ENCODE measurements around the gene FBN1. TPM values are rescaled to one million over a fixed set of nuclear protein-coding genes. Genes with fewer than 3 reads are reported as not detected.

The FBN1 gene
- total and polyA plus RNA-seq, 10 of the 15 experiments (the other 5 are each of a cell fraction or from before 2014, with no cell fraction given), result 2.2 to 15.3 (median 7.0) TPM

- SMC1A ChIA-PET (ENCODE audit: uncharacterized antibody, unreplicated experiment), result no interaction called here
- no peaks in the 10 kb centered on the region for H3K9me3 ChIP-seq (replicated peaks; ENCODE audit: control insufficient read depth, insufficient read depth, low read length)
- no peaks in the 10 kb centered on the region for H3K36me3 ChIP-seq (ENCODE audit: control insufficient read depth in 2 of 2, insufficient read depth in 2 of 2, low read length in 1 of 2)
- no peaks in the 10 kb centered on the region for H3K27me3 ChIP-seq (replicated peaks in 1 of 2; ENCODE audit: control insufficient read depth in 2 of 2, insufficient read depth in 2 of 2, low read length in 1 of 2)
- POLR2A ChIA-PET, result no interaction called here
- WGBS (ENCODE audit: insufficient coverage, insufficient replicate concordance, low lambda C conversion rate, missing lambda C conversion rate), result 55% methylated on average over 5 of the region's 5 CpGs
- FAIRE-seq, result no peak
- H3K27ac ChIP-seq (ENCODE audit: control insufficient read depth, insufficient read depth), result no peak overlapping the region
- in situ Hi-C loops (cut with MboI), result no loop called here
- CTCF ChIA-PET, result no interaction called here
- DNase-seq (ENCODE audit: low read depth, low spot score), result no peak
- no peaks in the 10 kb centered on the region for H3K4me1 ChIP-seq (ENCODE audit: control insufficient read depth, insufficient read depth, low read length)
- RAD21 ChIA-PET (ENCODE audit: unreplicated experiment), result interaction anchor here (1.0 kb wide), 1 partner anchor 28 kb away, joined by 3 read pairs; no protein-coding TSS in a partner anchor
- H4K20me1 ChIP-seq (ENCODE audit: control insufficient read depth, insufficient read depth), result no peaks in the 10 kb centered on the region
- H3K4me3 ChIP-seq, result no peak overlapping the region
- no peak overlapping the region for H2AFZ ChIP-seq (ENCODE audit: control insufficient read depth, low read depth, low read length)
- H3K79me2 ChIP-seq (ENCODE audit: control insufficient read depth, insufficient read depth, low read length), result no peaks in the 10 kb centered on the region
- no peak for ATAC-seq
- TF ChIP-seq KDM1A (IDR thresholded peaks at IDR 0.05; ENCODE audit: borderline replicate concordance) (no peak), JUNB (IDR thresholded peaks at IDR 0.05) (no peak), MYC (IDR thresholded peaks at IDR 0.05; ENCODE audit: insufficient read depth, insufficient read length, insufficient replicate concordance, low read length, severe bottlenecking) (no peak), IKZF2 (IDR thresholded peaks at IDR 0.05) (no peak), CBFB (IDR thresholded peaks at IDR 0.05; ENCODE audit: low read depth) (no peak), MEF2B (IDR thresholded peaks at IDR 0.05; ENCODE audit: partially characterized antibody, poor library complexity, severe bottlenecking) (no peak), TARDBP (IDR thresholded peaks at IDR 0.05; ENCODE audit: borderline replicate concordance) (no peak), IRF4 (IDR thresholded peaks at IDR 0.05; ENCODE audit: low read depth, low read length) (no peak), RCOR1 (conservative IDR thresholded peaks at IDR 0.05; ENCODE audit: low read depth, low read length) (no peak), ELK1 (IDR thresholded peaks at IDR 0.05; ENCODE audit: low read depth, low read length) (no peak), CEBPZ (IDR thresholded peaks at IDR 0.05; ENCODE audit: low read depth, low read length) (no peak), KLF5 (IDR thresholded peaks at IDR 0.05; ENCODE audit: partially characterized antibody) (no peak), EED (IDR thresholded peaks at IDR 0.05; ENCODE audit: low read depth) (no peak), TBL1XR1 (IDR thresholded peaks at IDR 0.05; ENCODE audit: low read depth, low read length) (no peak), NFYA (IDR thresholded peaks at IDR 0.05; ENCODE audit: borderline replicate concordance, low read depth, low read length) (no peak), SUZ12 (IDR thresholded peaks at IDR 0.05; ENCODE audit: unreplicated experiment) (no peak), ZZZ3 (IDR thresholded peaks at IDR 0.05; ENCODE audit: control insufficient read depth, insufficient read length, low read depth) (no peak), ASH2L (IDR thresholded peaks at IDR 0.05; ENCODE audit: borderline replicate concordance, low read depth) (no peak), NRF1 (conservative IDR thresholded peaks at IDR 0.05; ENCODE audit: low read depth, low read length) (no peak)
- no peak overlapping the region for H3K4me2 ChIP-seq (ENCODE audit: control insufficient read depth, insufficient read depth)
- intact Hi-C loops (cut with micrococcal nuclease; ENCODE audit: unreplicated experiment), result no loop called here
- no peak overlapping the region for H3K9ac ChIP-seq (ENCODE audit: control insufficient read depth, insufficient read depth, low read length)
- no TSS peak for BruUV-seq (replicated peaks)
Observed at GRCh38 chr15:48397841-48398240, 247.7 kb downstream of the FBN1 start.
